Activated CD8-positive, alpha-beta memory T cell treated with anti-CD3 and anti-CD28 coated beads for 36 hours (primary cell): ENCODE results near the gene AP2A2. TPM values are rescaled to one million over a fixed set of nuclear protein-coding genes. Genes with fewer than 3 reads are reported as not detected.

Experiments
- CTCF ChIA-PET: fragments of 350-600 bp; sonication (Branson Sonifier 250); formaldehyde crosslinking; loops from one replicate; lab custom pipeline; 2021; ENCODE audit warnings: antibody characterized with exemption; lab: Charles Lee
- POLR2A ChIA-PET: fragments of 350-600 bp; sonication (Branson Sonifier 250); formaldehyde crosslinking; loops from one replicate; lab custom pipeline; 2021; ENCODE audit warnings: antibody characterized with exemption; lab: Charles Lee
- total RNA-seq, 2 experiments: library from RNA; stranded (reverse); gene quantifications; one replicate each; pipeline ENCODE4 v1.2.3, GENCODE V29; 2021

Gene AP2A2
- total RNA-seq, 2 experiments from 2014 or later = 37.8 to 38.3 TPM

DNA sequence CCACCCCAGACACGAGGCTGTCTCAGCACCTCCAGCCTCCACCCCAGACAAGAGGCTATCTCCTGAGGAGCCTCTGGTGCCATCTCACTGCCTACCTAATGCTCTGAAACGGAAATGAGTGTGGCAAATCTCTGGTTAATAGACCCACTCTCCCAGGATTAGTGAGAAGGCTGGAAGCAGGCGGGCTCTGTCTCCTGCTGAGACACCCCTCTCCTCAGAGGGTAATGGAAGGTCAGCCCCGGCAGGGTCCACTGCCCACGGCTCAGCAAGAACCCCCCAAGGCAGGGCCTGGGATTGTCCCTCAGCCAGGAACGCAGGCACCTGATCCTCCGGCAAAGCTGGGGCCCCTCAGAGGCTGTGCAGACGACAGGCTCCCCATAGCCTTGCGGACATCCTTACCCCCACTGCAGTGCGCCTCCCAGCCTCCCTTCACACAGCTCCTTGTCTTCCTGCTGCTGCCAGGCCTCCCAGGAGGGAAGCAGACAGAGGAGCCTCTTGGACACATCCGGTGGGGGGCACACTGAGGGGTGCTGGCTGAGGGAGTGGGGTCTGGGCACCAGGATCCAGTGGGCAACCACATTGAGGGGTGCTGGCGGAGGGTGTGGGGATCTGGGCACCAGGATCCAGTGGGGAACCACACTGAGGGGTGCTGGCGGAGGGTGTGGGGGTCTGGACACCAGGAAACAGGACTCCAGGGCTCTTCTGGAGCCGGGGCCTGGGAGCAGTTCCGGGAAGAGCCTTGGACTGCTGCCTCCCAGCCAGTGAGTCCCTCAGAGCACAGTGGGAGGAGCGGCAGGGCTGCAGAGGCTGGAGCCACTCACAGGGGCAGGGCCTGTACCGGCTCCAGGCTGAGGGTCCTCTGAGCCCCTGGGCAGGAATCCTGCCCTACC lies 28.2 kb upstream of the AP2A2 start:
- CTCF ChIA-PET = no interaction called here
- POLR2A ChIA-PET = interaction anchor here (0.7 kb wide), 1 partner anchor 148 kb away, joined by 3 read pairs; no protein-coding TSS in a partner anchor

DNA sequence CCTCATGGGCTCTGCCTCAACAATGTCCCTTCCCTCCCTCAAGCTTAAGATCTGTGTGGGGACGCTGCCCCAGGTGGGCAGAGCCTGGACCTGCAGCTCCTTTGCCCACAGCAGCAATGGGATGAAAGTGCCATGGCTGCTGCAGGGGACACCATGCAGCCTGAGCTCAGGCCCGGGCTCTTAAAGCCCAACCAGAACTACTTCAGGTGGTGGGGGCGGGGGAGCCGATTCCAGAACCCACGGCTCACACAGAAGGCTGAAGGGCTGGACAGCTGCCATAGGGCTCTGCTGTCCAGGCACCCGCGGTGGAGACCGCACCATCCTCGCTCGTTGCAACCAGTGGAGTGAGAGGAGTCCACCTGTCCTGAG lies 27.5 kb upstream of the AP2A2 start:
- CTCF ChIA-PET = no interaction called here
- POLR2A ChIA-PET = no interaction called here

DNA sequence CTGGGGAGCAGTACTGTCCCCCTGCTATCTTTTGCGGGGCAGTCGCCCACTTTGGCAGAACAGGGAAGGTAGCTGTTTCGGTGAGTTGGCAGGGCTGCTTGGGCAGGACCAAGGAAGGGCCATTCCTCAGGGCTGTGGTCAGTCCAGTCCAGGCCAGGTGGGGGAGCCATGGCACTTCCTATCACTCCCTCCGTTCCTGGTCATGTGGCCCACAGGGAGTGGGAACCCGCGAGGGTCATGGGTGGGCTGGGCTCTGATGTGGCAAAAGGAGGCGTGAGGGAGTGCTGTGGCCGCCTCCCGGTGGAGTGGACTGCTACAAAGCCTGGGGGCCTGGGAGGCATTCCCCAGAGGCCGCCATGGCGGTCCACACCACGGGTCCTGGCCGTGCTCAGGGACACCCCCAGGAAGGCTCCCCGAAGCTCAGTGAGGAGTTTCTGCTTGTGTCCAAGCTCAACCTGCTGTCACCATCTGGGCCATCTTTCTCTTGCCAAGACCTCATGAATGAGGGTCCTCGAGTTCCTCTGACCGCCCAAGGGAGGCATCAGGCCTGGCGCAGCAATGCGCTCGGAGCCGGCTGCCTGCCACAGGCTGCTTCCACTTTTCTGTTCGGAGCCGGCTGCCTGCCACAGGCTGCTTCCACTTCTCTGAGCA lies 27.0 kb upstream of the AP2A2 start:
- POLR2A ChIA-PET = no interaction called here
- CTCF ChIA-PET = no interaction called here

DNA sequence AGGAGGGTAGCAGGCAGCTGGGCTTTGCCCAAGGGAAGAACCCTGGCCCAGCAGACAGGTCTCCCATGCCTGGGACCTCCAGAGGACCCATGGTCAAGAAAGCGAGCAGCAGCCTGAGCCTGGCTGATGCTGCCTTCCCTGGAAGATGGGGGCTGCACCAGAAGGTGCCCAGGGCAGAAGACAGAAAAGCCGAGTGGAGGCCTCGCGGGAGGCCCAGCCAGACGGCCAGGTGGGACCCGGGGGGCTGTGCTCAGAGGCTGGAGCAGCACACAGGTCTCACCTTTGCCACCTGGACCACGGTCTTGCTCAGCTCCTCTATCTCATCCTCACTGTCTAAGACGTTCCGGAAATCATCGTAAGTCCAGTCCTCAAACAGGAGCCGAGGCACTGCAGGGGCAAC lies 25.9 kb upstream of the AP2A2 start:
- ChIA-PET POLR2A (no interaction called here), CTCF (no interaction called here)

DNA sequence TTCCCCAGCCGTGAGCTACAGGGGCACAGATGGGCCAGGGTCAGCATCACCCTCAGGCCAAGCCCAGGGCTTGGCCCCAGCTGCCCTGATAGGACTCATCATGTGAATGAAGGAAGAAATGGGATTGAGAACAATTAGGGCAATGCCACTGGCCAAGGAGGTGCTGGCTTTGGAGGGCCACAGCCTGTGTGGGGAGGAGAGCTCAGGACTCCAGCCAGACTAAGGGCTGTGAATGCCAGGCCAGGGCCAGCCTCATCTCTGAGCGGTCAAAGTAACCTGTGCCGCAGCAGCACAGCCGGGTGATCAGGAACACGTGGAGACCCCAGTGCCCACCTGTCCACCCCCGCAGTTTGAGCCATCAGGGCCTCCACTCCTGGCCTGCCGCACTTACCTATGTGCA lies 25.1 kb upstream of the AP2A2 start:
- ChIA-PET POLR2A (no interaction called here), CTCF (no interaction called here)

DNA sequence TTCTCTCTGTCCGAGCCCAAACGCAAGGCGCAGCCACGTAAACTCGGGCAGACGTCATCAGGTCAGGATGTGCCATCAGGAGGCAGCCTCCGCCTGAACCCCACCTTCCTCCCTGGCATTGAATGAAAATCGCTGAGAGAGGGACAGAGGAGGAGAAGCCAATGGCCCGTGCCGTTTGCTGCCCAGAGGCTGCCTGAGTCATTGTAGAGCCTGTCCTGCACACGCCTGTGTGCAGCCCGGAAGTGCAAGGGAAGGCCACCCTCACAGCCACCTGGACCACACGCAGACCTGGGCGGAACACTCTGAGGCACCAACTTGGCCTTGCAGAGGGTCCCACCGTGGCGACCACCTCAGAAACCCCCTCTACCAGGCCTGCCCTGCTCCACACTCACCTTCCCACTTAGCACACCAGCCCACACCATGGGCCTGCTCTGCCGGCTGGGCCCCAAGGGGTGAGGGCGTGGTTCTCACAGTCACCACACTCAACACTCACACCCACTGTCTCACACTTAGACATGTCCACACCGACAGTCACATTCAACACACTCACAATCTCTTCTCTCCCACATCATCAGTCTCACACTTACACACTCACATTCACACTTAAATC lies 24.1 kb upstream of the AP2A2 start:
- POLR2A ChIA-PET = no interaction called here
- CTCF ChIA-PET = no interaction called here

DNA sequence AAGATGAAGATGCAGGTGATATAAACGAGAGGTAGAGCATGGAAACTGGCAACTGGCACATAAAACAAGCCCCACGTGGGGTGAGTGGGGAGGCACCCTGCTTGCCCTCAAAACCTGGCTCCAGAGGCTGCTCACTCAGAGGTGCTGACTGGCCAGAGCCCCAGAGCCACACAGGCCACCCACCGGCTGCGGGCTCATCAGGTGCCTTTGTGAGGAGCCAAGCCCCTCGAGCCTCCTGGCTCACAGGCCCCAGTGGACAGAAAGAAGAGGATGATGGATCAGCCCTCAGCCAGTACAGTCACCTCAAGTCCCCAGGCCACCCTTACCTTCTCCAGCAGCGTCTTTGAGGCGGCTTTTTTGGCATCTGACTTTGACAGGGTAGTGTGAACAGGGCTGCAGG lies 21.3 kb upstream of the AP2A2 start:
- ChIA-PET CTCF (no interaction called here), POLR2A (no interaction called here)

DNA sequence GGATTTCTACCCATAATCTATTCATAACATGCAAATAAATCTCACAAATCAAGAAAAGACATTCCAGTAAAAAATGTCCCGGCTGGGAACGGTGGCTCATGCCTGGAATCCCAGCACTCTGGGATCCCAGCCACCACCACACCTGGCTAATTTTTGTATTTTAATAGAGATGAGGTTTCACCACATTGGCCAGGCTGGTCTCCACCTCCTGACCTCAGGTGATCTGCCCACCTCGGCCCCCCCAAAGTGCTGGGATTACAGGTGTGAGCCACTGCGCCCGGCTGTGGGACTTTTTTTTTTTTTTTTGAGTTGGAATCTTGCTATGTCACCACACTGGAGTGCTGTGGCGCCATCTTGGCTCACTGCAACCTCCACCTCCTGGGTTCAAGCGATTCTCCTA lies 19.7 kb upstream of the AP2A2 start:
- POLR2A ChIA-PET = no interaction called here
- CTCF ChIA-PET = interaction anchor here (0.6 kb wide), 1 partner anchor 147 kb away, joined by 3 read pairs; no protein-coding TSS in a partner anchor

DNA sequence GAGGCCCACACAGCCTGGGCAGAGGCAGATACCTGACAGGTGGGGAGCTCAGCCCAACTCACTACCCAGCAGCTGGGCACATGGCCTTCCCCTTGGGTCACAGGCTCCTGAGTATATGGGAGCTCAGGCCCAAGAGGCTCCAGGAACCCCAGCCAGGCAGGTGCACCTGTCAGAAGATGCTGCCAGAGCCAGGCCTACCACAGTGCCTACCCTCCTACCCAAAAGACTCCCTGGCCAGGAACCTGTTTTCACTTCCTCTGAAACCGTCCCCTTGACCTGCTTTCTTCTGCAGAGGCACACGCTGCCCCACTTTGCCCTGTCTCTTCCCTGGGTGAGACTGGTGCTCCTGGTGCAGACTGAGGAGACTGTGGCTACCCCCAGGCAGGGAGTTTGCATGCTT lies 18.0 kb upstream of the AP2A2 start:
- POLR2A ChIA-PET = interaction anchor here (0.6 kb wide), 1 partner anchor 223 kb away, joined by 3 read pairs; no protein-coding TSS in a partner anchor
- CTCF ChIA-PET = interaction anchor here (0.6 kb wide), 1 partner anchor 19 kb away, joined by 3 read pairs; no protein-coding TSS in a partner anchor

DNA sequence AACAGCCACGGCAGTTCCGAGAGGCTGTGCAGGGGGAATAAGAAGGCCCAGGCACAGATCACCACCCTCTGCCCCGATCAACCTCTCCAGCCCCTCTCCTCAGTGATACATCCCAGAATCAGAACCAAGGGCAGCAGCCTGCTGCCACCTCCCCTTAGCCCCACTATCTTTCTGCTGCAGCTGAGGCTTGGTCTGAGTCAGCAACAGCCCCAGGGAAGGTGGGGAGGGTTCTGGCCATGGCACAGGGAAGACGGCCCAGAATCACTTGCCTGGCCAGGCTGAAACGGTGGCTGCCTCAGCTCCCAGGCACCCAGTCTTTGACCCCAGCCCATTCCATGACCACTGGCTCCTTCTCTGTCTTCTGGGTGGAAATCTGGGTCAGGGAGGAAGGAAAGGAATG lies 17.4 kb upstream of the AP2A2 start:
- POLR2A ChIA-PET = no interaction called here
- CTCF ChIA-PET = no interaction called here

DNA sequence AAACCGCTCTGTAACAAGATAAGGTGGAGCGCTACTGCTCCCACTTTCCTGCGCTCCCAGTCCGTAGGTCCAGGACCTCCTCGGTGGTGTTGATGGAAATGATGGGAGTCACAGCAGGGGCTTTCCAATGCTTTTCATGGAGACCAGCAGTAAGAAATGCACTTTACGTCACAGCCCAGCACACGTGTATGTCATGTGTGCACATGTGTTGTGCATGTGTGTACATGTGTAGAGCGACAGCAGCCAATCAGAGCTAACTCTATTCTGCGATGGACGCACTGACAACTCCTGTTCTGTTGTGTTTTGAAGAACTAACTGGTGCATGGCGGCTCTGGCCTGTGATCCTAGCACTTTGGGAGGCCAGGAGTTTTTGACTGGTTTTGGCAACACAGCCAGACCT lies 16.3 kb upstream of the AP2A2 start:
- POLR2A ChIA-PET = interaction anchor here (1.3 to 2.1 kb wide), 2 partner anchors 66 to 77 kb away, joined by 3 to 8 read pairs; partner anchors contain the start of genes CD151 and TSPAN4

DNA sequence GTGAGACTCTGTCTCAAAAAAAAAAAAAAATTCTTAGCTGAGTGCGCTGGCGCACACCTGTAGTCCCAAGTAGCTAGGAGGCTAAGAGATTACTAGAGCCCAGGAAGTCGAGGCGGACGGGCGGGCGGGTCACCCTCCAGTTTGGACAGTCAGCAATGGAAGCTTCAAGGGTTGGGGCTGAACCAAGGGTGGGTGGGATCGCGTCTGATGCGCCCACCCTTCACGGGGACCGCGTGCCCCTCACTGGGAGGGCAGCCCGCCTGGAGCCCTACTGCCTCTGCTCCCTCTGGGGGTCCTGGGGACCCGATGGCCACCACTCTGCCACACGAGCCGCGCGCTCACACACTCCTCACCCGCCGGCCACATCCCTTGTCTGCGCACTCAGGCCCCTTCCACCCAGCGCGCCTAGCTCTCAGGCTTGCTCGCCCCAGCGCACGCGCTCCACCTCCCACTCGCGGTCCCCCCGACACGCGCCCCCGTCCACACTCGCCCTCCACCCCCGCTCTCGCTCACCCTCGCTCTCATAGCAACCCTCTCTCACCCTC lies 15.6 kb upstream of the AP2A2 start:
- POLR2A ChIA-PET = interaction anchor here (0.6 to 2.1 kb wide), 4 partner anchors 67 to 103 kb away, joined by 3 to 8 read pairs (median 3); partner anchors contain the start of genes CD151 and TSPAN4

More for the DNA sequence above, 16.3 kb upstream of the AP2A2 start:
- CTCF ChIA-PET = interaction anchor here (0.9 kb wide), 1 partner anchor 12 kb away, joined by 4 read pairs; no protein-coding TSS in a partner anchor

DNA sequence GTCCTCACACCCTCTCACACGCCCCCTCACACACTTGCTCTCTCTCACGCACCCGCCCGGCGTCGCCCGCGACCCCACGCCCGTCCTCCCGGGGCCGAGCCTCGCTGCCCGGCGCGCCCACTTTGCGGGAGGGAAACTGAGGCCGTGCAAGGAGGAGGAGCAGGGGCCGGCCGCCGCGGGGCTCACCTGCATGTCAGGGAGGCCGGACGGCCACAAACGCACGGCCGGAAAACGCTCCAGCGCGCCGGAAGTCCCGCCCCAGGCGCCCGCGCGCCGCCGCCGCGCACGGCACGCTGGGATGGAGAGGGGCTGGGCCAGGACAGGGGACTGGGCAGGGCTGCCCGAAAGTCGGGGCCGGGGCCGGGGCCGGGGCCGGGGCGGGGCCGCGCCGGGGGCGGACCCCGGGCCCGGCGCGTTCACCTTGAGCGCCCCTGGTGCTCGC lies 15.1 kb upstream of the AP2A2 start, which contains the start of gene CHID1:
CHID1 (minus strand) TSS at position 222 of the 442 bp plus-strand sequence. CDS start 5,994 bp downstream, outside the sequence.
- CTCF ChIA-PET = interaction anchor here (0.6 to 1.9 kb wide), 3 partner anchors 13 to 162 kb away, joined by 3 to 5 read pairs (median 3); no protein-coding TSS in a partner anchor
- POLR2A ChIA-PET = interaction anchor here (1.3 to 2.1 kb wide), 2 partner anchors 67 to 78 kb away, joined by 3 to 8 read pairs; partner anchors contain the start of genes CD151 and TSPAN4

More for the DNA sequence above, 15.6 kb upstream of the AP2A2 start:
- CTCF ChIA-PET = interaction anchor here (0.6 to 1.9 kb wide), 4 partner anchors 11 to 161 kb away, joined by 3 to 5 read pairs (median 4); no protein-coding TSS in a partner anchor

DNA sequence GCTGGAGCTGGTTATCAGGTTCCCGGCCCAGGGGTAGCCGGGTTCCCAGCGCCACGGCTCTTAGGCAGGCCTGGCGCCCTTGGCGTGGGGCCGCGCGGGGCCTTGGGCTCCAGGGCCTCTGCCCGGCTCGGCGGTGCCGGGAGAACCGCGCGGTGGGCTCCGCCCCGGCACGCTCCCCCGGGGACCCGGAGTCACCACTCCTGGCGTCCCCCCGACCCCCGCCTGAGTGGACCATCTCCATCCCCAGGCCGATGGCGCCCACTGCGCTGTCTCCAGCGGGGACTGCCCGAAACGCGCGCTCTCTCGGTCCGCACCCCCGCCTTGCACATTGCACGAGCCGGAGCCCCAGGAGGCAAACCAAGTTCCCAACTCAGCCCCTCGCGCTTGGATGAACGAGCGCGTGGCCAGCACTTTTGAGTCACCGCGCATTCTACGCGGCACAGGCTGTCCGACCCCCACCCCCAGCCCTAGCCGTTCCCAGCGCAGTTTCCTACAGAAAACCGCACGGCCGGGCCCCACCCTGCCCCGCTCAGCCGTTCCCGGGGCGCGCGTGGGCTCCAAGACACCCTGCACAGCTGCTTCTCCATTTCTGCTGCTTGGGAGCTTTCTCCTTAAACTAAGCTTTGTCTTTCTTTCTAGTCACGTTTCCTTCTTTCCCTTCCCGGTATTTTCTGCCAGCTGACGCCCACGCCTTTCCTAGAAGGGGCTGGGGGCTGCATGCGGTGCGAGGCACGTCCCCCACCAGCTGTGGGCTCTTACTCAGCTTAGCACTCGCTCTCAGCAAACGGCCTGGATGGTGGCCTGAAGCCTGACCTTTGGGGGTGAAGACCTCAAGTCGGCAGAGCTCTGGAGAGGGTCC lies 14.4 kb upstream of the AP2A2 start:
- ChIA-PET POLR2A (interaction anchor here (2.1 kb wide), 1 partner anchor 68 kb away, joined by 8 read pairs; the partner anchor contains the start of gene TSPAN4), CTCF (interaction anchor here (0.6 to 1.9 kb wide), 5 partner anchors 10 to 162 kb away, joined by 3 to 5 read pairs (median 4); partner anchors contain the start of gene AP2A2)

DNA sequence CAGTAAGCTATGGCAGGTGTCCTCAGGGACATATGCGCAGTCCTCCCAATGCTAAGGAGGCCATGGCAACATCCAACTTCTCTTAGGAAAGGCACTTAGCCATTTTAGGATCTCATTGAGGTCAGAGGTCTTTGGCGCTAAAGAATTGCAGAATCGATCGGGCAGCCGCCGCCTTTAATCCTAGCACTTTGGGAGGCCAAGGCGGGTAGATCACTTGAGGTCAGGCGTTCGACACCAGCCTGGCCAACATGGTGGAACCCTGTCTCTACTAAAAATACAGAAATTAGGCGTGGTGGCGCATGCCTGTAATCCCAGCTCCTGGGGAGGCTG lies 13.8 kb upstream of the AP2A2 start:
- ChIA-PET CTCF (interaction anchor here (1.1 to 1.6 kb wide), 2 partner anchors 9 to 14 kb away, joined by 4 to 5 read pairs; partner anchors contain the start of gene AP2A2), POLR2A (no interaction called here)

DNA sequence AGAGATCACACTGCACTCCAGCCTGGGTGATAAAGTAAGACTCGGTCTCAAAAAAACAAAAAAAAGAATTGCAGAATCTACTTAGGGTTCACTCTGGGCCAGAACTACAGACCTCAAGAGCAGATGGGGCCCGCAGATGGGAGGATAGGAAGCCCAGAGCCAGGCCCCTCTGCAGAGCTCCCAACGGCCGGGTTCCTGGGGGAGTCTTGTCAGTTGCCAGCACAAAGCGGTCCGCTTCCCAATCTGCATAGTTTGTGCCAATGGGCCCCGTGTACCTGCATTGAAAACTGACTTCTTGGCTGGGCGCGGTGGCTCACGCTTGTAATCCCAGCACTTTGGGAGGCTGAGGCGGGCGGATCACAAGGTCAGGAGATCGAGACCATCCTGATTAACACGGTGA lies 13.4 kb upstream of the AP2A2 start:
- CTCF ChIA-PET = interaction anchor here (1.6 kb wide), 1 partner anchor 9 kb away, joined by 5 read pairs; no protein-coding TSS in a partner anchor
- POLR2A ChIA-PET = no interaction called here

DNA sequence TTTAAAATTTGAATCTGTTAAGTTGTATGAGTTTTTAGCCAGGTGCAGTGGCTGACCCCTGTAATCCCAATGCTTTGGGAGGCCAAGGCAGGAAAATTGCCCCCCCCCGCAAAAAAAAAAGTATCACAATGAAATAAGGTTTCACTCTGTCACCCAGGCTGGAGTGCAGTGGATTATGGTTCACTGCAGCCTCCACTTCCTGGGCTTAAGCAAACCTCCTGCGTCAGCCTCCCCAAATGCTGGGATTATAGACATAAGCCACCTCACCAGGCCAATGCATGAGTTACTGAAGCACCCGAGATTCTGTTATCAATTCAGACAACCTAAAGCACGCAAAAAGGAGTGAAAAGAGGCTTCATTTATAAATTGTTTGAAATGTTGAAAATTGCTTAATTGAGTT lies 12.6 kb upstream of the AP2A2 start:
- CTCF ChIA-PET = no interaction called here
- POLR2A ChIA-PET = no interaction called here

DNA sequence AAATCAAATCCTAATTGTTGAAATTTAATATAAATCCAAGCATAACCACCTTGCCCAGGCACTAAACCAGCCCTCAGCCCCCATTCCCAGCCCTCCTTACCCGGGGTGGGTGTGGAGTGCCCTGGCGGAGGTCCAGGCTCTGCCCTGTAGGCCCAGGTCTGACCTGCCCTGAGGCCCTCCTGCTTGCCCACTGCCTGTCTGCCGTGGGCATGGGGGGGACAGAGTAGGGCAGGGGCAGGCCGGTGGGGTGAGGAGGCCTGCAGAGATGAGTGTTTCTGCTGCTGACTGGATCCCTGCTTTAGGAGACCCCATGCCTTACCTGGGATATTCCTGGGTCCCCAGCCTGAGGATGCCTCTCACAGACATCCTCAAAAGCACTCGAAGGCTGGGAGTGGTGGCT lies 11.5 kb upstream of the AP2A2 start:
- CTCF ChIA-PET = no interaction called here
- POLR2A ChIA-PET = no interaction called here
